A673 (cell line): ENCODE measurements around the gene KANK4.

ENCODE experiments used
- CTCF ChIP-seq: fragments of 300-800, 200-600 bp; sonication (generic); conservative IDR thresholded peaks from 2 replicates; pipeline ENCODE4 v1.5.1; 2017; ENCODE audit warnings: low read depth, mild to moderate bottlenecking, antibody characterized with exemption, low read length, moderate library complexity, mixed read lengths
- EZH2 ChIP-seq: fragments of 200-600 bp; sonication (generic); IDR thresholded peaks from 2 replicates; pipeline ENCODE4 v1.6.1; 2017; ENCODE audit warnings: borderline replicate concordance, low read depth, mild to moderate bottlenecking, mixed read lengths, antibody characterized with exemption, low read length; ENCODE audit not compliant: poor library complexity, severe bottlenecking

- no peak for TF ChIP-seq CTCF
- no peak for TF ChIP-seq EZH2
Measured at GRCh38 chr1:62362926-62363325, 43.7 kb upstream of the KANK4 start.
